Fibroblast of gingiva (primary cell): Measurements from ENCODE around the gene PSMG3.

ENCODE experiments used
- DNase-seq: peaks from one replicate; pipeline ENCODE4 v3.0.0-alpha.2; 2011; ENCODE audit warnings: low read depth

The PSMG3 gene

DNA sequence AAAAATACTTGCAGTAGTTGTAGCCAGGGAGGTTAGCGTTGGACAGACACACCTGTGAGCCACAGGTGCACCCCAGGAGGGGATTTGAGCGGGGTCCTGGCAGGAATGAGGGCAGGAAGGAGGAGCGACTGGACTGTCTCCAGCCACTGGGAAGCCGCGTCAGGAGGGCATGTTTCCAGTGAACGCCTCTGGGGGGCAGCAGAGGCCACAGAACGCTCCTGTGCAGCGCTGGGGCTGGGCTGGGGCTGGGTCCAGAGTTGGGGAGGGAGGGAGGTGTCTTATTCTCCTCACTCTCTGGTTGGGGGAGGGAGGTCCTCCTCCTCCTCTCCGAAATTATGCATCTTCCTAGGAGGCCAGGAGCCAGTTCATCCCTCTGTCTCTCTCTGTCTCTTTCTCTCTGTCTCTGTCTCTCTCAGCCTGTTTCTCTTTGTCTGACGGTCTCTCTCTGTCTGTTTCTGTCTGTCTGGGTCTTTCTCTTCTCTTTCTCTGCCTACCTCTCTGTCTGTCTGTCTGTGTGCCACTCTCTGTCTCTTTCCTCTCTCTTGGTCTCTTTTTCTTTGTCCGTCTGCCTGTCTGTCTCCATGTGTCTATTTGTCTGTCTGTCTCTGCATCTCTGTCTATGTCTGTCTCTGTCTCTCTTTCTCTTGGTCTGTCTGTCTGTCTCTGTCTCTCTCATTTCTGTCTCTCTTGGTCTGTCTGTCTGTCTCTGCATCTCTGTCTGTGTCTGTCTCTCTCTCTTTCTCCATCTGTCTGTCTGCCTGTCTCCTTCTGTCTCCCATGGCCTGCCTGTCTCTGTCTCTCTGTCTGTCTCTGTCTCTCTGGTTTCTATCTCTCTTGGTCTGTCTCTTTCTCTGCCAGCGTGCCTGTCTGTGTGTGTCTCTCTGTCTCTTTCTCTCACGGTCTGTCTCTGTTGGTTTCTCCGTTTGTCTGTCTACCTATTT is 9.9 kb upstream of the PSMG3 start:
- DNase-seq, result peak; percentile 18

DNA sequence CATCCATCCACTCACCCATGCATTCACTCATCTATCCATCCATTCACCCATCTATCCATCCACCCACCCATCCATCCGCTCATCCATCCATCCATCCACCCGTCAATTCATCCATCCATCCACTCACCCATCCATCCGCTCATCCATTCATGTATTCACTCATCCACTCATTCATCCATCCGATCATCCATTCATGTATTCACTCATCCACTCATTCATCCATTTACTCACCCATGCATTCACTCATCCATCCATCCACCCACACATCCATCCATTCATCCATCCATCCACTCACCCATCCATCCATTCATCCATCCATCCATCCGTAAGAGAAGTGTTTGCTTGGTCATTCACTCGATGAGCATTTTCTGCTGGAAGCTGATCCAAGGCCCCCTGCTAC is 8.7 kb upstream of the PSMG3 start:
- DNase-seq, result no peak

- DNase-seq, result no peak
Measured at GRCh38 chr7:1576521-1577253, 6.9 kb upstream of the PSMG3 start.

- no peak for DNase-seq
Measured at GRCh38 chr7:1575809-1576208, 6.0 kb upstream of the PSMG3 start.

DNA sequence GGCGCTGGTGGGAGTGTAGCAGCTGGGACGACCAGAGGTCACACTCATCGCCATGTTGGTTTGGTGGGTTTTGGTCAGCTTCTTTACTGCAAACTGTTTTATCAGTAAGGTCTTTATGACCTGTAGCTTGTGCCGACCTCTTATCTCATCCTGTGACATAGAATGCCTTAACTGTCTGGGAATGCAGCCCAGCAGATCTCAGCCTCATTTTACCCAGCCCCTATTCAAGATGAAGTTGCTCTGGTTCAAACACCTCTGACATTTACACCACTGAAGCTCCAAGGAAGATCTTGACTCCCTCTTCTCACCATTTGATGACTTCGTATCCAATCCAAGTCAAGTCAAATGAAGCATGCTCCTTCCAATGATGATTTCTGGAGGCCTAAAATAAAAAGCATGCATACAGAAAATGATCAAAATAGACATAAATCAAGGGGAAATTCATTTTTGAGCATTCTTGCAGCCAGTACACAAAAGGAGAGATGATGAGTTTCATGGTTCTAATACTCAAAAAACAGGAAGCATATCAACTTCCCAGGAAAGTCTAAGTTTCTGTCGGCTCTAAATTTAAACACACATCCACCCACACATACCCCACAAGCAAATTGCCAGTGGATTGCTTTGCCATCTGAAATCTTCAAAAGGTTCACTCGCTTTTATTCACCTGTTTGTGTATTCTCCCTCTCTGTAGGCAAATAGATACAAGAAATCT is 2.4 kb upstream of the PSMG3 start:
- no peak for DNase-seq

- no peak for DNase-seq
Measured at GRCh38 chr7:1569440-1569832, 396 bp downstream of the PSMG3 start.

DNA sequence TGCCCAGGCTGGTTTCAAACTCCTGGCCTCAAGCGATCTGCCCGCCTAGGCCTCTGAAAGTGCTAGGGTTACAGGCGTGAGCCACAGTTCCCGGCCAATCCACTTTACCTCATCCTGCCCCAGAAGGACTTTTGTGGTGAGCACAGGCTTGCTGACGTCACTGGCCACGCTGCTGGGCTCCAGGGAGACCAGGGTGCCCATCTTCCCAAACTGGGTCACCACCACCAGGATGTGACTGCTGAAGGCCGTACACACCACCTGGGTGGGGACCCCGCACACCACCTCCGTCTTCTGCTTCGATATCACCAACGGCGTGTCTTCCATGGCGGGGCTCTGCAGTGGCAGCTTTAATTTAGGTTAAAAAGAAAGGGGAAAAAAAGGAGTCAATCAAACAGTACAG is 816 bp downstream of the PSMG3 start:
- DNase-seq, result peak; percentile 68

DNA sequence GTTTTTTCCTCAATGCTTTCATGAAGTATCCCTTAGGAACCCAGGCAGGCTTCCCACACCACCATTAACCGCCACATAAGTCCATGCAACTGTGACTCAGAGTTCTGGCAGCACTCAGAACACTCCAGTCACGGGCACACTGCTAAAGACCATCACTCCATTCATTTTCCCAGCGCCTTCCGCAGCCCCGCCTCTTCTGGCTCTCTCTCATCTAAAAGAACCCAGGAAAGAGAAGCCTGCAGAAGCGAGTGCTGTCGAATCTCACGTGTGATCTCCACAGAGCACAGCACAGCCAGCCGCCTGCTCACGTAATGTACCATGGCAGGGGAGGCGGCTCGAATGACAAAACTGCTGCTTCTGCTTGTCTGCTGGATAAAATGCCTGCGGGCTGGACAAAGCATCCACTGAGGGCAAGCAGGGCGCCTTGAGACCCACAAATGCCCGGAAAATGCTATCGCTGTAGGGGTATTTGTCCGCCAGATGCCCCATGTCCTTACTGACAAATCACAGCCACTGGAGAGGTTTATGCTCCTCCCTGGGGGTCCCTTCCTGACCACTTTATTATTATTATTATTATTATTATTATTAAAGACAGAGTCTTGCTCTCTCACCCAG is 1.8 kb downstream of the PSMG3 start:
- DNase-seq, result peak; percentile 42

GRCh38 chr7:1567049-1567771 is 2.6 kb downstream of the PSMG3 start:
- DNase-seq, result peak; percentile 26

- no peak for DNase-seq
Measured at GRCh38 chr7:1566687-1567048, 3.2 kb downstream of the PSMG3 start.

- DNase-seq, result peak; percentile 33
Measured at GRCh38 chr7:1564603-1565022, 5.2 kb downstream of the PSMG3 start.

DNA sequence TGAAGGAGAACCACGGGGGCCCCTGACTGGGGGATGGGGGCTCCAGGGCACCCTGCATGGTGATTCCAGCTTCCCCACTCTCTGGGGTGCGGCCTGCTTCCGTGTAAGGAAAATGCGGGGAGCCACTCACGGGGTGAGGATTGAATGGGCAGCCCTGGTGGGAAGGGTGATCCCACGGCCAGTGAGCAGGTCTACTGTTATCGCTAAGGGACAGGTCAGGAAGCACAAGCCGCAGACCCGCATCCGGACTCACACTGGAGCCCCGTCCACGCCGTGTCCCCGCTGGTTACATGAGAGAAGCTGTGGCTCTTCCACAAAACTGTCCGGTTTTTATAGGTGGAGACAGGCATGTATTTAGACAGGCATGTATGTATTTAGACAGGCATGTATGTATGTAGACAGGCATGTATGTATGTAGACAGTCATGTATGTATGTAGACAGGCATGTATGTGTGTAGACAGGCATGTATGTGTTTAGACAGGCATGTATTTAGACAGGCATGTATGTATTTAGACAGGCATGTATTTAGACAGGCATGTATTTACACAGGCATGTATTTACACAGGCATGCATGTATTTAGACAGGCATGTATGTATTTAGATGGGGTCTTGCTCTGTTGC is 5.7 kb downstream of the PSMG3 start:
- no peak for DNase-seq

DNA sequence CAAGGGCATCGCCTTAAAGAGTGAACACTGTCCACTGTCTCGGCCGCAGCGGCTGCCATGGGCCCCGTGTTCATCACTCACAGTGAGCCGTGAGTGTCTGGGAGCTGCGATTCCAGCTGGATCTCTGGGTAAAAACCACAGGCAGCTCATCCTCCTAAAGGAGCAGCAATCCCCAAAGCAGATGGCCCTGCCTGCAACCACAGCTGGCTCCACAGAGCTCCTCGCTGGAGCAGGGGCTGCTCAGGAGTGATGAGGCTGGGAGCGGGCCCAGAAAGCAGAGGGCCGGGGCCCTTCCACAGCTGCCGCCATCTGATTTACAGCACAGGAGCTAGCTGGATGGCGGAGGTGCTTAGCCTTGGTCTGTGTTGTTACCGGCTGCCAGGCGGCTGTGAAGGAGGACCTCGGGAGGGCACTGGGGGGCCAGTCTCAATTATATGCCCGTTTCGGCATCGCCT is 7.2 kb downstream of the PSMG3 start:
- no peak for DNase-seq

- no peak for DNase-seq
Measured at GRCh38 chr7:1562116-1562515, 7.7 kb downstream of the PSMG3 start.

- DNase-seq, result no peak
Measured at GRCh38 chr7:1561036-1561940, 8.5 kb downstream of the PSMG3 start.

DNA sequence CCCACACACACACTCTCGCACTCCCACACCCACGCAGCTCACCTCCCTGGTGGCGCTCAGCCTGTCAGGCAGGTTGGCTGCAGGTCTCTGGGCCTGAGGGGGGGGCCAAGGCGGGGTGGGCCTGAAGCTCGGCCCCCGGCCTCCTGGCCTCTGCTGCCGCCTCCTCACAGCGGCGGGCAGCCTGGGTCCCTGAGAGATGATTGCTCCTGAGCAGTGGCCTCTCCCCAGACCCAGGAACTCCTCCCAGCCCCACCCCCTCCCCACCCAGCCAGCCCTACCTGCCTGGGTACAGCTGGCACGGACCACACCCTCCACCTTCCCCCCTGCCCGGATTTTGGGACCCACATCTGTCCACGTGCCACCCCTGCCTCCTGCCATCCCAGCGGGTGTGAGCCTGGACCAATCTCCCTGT is 9.2 kb downstream of the PSMG3 start:
- no peak for DNase-seq

DNA sequence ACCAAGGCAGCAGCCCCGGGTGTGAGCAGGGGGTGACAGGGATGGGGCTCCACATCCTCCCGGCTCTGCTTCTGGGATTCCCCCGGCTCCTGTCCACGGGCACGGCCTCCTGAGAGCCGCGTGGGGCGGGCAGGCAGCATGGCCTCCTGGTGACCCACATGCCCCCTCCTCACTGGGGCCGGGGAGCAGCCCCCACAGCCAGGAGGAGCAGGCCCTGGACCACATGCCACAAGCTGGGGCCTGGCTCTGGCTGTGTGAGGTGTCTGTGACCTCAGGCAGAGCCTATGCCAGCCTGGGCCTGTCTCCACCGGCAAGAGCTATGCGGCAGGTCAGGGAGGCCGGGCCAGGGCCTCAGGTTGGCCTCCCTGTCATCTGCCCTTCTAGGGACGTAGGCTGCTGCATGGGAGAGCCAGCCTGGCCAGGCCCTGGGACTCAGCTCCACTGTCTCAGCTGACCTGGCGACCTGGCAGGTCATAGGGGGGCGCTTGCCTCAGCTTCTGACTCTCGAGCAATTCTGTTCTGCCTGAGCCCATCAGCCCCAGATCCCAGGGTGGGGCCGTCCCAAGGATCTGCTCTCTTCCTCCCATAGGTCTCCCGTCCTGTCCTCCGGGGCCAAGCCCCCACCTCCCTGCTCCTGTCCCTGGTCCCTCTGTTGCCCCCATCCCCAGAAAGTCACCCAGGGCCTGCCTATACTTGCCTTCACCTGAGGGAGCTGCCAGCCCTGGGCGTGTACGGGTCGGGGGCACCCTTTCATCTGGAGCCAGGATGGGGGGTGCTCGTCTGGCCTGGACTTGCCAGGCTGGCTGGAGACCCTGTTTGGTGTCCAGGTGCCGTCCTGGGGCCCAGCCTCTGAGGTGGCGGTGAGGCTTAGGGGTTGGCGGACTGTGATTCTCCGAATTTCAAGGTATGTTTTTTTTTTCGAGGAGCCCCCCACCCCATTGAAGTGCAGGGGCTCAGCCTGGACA is 9.9 kb downstream of the PSMG3 start:
- DNase-seq, result no peak

DNA sequence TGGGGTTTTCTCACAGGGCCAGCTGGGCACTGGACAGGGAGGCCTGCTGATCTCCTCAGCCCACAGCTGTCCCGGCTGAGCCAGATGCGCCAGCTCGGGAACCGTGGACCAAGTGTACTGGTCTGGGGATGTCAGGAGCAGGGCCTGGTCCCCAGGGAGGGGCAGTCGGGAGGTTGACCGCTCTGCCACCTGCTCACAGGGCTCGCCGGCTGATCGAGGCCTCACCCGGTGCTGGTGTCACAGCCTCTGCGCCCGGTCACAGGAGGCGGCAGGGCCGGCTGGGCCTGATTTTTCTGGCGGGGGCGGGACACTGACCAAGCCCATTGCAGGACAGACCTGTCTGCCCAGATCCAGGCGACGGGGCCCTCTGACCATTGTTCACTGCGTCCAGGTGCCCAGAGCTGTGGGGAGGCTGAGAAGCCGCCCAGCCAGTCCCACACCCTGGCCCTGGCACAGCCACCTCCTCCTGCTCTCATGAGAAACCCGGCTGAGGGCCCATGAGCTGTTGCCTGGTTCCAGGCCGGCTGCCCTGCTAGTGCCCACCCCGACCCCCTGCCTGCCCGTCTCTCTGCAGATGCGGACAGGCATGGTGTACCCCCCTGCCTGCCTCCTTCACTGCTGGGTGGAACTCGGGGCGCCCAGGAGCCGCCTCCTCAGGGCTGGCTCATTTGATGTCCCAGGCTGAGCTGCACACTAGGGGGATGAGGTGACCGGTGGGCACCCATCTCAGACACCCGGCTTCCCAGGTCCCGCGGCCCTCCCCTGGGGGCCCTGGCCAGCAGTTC is 10.8 kb downstream of the PSMG3 start:
- DNase-seq, result no peak
